Neuronal stem cell (in vitro differentiated cells): ENCODE measurements around the gene TEAD4.
A peak's percentile ranks its signal among the peaks of the same experiment; 100 is the strongest.

Source experiments
- DNase-seq: peaks from one replicate; pipeline ENCODE4 v3.0.0-alpha.2; 2013; ENCODE audit warnings: low spot score
- H2AFZ ChIP-seq: one replicate; pipeline ENCODE4 v1.6.1; 2013; ENCODE audit warnings: mild to moderate bottlenecking, low read length, inconsistent platforms
- H2AK5ac ChIP-seq: 2 replicates; pipeline ENCODE4 v1.6.1; 2013; ENCODE audit warnings: low read depth, mild to moderate bottlenecking, inconsistent platforms, low read length, moderate library complexity, mixed read lengths
- H2BK120ac ChIP-seq: 2 replicates; pipeline ENCODE4 v1.6.1; 2013; ENCODE audit warnings: low read depth, mild to moderate bottlenecking, inconsistent platforms, low read length, moderate library complexity, mixed read lengths
- H2BK12ac ChIP-seq: one replicate; pipeline ENCODE4 v1.6.1; 2013; ENCODE audit warnings: low read length, inconsistent platforms
- H2BK15ac ChIP-seq: 2 replicates; pipeline ENCODE4 v1.6.1; 2013; ENCODE audit warnings: mild to moderate bottlenecking, low read length, inconsistent platforms, mixed read lengths
- H2BK5ac ChIP-seq: one replicate; pipeline ENCODE4 v1.6.1; 2013; ENCODE audit warnings: inconsistent platforms, mild to moderate bottlenecking, low read length, moderate library complexity
- H3K14ac ChIP-seq: one replicate; pipeline ENCODE4 v1.6.1; 2013; ENCODE audit warnings: low read length, inconsistent platforms
- H3K18ac ChIP-seq: 2 replicates; pipeline ENCODE4 v1.6.1; 2013; ENCODE audit warnings: low read length, inconsistent platforms
- H3K23ac ChIP-seq: 2 replicates; pipeline ENCODE4 v1.6.1; 2013; ENCODE audit warnings: low read depth, mild to moderate bottlenecking, mixed read lengths, low read length, inconsistent platforms; ENCODE audit not compliant: poor library complexity
- H3K27ac ChIP-seq: replicated peaks from 3 replicates; pipeline ENCODE4 v1.5.1; 2013; ENCODE audit warnings: low read length, inconsistent platforms
- H3K27me3 ChIP-seq, 3 experiments: 2 replicates each; pipeline ENCODE4 v1.6.1; 2013; ENCODE audit warnings: low read length in 3 of 3, mild to moderate bottlenecking in 2 of 3, inconsistent platforms in 1 of 3, low read depth in 1 of 3, mixed read lengths in 1 of 3, moderate library complexity in 1 of 3; ENCODE audit not compliant: control insufficient read depth in 3 of 3, insufficient read depth in 3 of 3
- H3K36me3 ChIP-seq, 2 donors: replicated peaks in 1 of 2; 2 replicates each; pipeline ENCODE4 v1.6.1; 2013; ENCODE audit warnings: low read length in 2 of 2; ENCODE audit not compliant: control insufficient read depth in 2 of 2, insufficient read depth in 2 of 2
- H3K4ac ChIP-seq: 2 replicates; pipeline ENCODE4 v1.6.1; 2013; ENCODE audit warnings: inconsistent platforms, mild to moderate bottlenecking, low read length, moderate library complexity
- H3K4me1 ChIP-seq, 2 donors: 1 replicate in 1 of 2; 2 replicates in 1 of 2; pipeline ENCODE4 v1.6.1; 2013; ENCODE audit warnings: low read length in 2 of 2, low read depth in 1 of 2; ENCODE audit not compliant: control insufficient read depth in 2 of 2, insufficient read depth in 1 of 2
- H3K4me2 ChIP-seq: one replicate; pipeline ENCODE4 v1.6.1; 2013; ENCODE audit warnings: mild to moderate bottlenecking, low read length, inconsistent platforms; ENCODE audit not compliant: insufficient read depth, poor library complexity, severe bottlenecking
- H3K4me3 ChIP-seq, 2 donors: 2 replicates each; pipeline ENCODE4 v1.5.1; 2013; ENCODE audit warnings: low read length in 2 of 2, mild to moderate bottlenecking in 2 of 2, inconsistent platforms in 1 of 2, moderate library complexity in 1 of 2
- H3K79me1 ChIP-seq: one replicate; pipeline ENCODE4 v1.6.1; 2013; ENCODE audit warnings: low read depth, mild to moderate bottlenecking, inconsistent platforms, low read length, moderate library complexity
- H3K9ac ChIP-seq: one replicate; pipeline ENCODE4 v1.6.1; 2013; ENCODE audit warnings: mild to moderate bottlenecking, low read depth, low read length, inconsistent platforms; ENCODE audit not compliant: poor library complexity
- H3K9me3 ChIP-seq, 2 donors: replicated peaks in 1 of 2; 2 replicates each; pipeline versions ENCODE3 to v1.6.1; 2013; ENCODE audit warnings: low read length in 2 of 2, mild to moderate bottlenecking in 2 of 2, inconsistent platforms in 1 of 2, low read depth in 1 of 2, mixed read lengths in 1 of 2, moderate library complexity in 1 of 2; ENCODE audit not compliant: control insufficient read depth in 2 of 2, insufficient read depth in 1 of 2
- H4K8ac ChIP-seq: one replicate; pipeline ENCODE4 v1.6.1; 2013; ENCODE audit warnings: low read depth, mild to moderate bottlenecking, inconsistent platforms, low read length, moderate library complexity
- H4K91ac ChIP-seq: one replicate; pipeline ENCODE4 v1.6.1; 2013; ENCODE audit warnings: low read length, low read depth, mild to moderate bottlenecking, inconsistent platforms; ENCODE audit not compliant: poor library complexity
- WGBS, 2 donors: extraction: QIAGEN DNeasy Blood & Tissue Kit; methylation state at CpG; one replicate each; pipeline ENCODE4 v1.1.7; 2013; ENCODE audit warnings: missing lambda C conversion rate in 2 of 2, mixed read lengths in 1 of 2; ENCODE audit not compliant: insufficient read length in 2 of 2, insufficient replicate concordance in 1 of 2; ENCODE audit errors: extremely low coverage in 2 of 2; 5-methylcytosine and 5-hydroxymethylcytosine counted together

TEAD4 gene

DNA sequence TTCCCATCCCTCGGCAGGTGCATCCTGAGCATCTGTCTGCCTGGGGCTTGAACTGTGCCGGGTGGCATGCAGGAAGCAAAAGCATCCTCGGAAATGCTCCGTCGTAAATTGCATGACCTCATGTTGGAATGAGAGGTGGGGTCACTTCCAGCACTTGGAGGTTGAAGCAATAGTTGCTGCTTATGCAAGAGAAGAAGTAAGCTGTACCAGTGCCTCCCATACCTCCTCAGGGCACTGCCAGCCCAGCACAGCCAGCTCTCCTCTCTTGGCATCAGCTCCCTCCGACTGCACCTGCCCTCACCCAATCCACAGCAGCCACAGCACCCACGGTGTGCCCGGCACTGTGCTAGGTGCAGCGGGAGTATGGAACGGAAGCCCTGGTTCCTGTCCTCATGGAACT, 11.5 kb downstream of the TEAD4 start:
- Histone ChIP-seq H3K4me3 (peak overlapping the region in 1 of 2 donors; percentile 4), H3K14ac (no peak overlapping the region), H2BK12ac (no peak overlapping the region), H3K23ac (no peak overlapping the region), H3K27ac (no peak overlapping the region), H3K27me3 (no peaks in the 10 kb centered on the region), H2BK120ac (no peak overlapping the region), H2BK15ac (no peak overlapping the region), H3K9me3 (no peaks in the 10 kb centered on the region), H2AFZ (no peak overlapping the region), H3K4me1 (peaks cover 0 to 3% of the 10 kb centered on the region in 2 donors), H3K36me3 (peaks cover 5 to 20% of the 10 kb centered on the region in 2 donors), H3K4me2 (no peak overlapping the region), H2AK5ac (no peak overlapping the region), H3K79me1 (peaks cover 10% of the 10 kb centered on the region), H4K8ac (no peak overlapping the region), H2BK5ac (no peak overlapping the region), H3K4ac (no peak overlapping the region), H3K9ac (no peak overlapping the region), H3K18ac (no peak overlapping the region), H4K91ac (no peak overlapping the region)
- DNase-seq, result no peak
- no CpG with 5 or more reads among the region's 10 CpGs for WGBS, 2 donors

DNA sequence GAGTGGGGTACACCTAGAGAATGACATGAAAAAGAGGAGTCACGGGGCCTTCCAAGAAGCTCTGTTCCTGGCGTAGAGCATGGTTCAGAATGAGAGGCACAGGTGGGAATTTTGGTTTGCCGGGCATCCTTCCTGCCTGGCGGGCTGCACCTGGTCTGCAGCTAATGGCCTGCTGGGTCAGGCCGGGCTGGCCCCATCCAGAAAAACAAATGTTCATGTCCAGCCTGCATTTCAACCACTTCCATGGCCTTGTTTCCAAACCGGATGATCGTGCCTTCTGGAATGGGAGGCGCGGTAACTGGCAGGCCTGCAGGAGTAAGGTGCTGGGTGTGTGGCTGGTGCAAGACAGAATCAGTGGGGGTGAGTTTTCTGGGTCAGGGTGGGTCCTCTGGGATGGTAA, 14.4 kb downstream of the TEAD4 start:
- H3K4me1 ChIP-seq, result peaks cover 0 to 8% of the 10 kb centered on the region in 2 donors
- no peak overlapping the region for H3K4ac ChIP-seq
- H2AK5ac ChIP-seq, result no peak overlapping the region
- peaks cover 5 to 16% of the 10 kb centered on the region in 2 donors for H3K36me3 ChIP-seq
- no peak overlapping the region for H2AFZ ChIP-seq
- no peak overlapping the region for H2BK12ac ChIP-seq
- H2BK5ac ChIP-seq, result no peak overlapping the region
- H3K4me3 ChIP-seq, result no peak overlapping the region
- H4K8ac ChIP-seq, result no peak overlapping the region
- no peak overlapping the region for H2BK120ac ChIP-seq
- H3K27ac ChIP-seq, result no peak overlapping the region
- H4K91ac ChIP-seq, result peak overlapping the region; percentile 59
- no peak overlapping the region for H3K4me2 ChIP-seq
- H3K27me3 ChIP-seq, result no peaks in the 10 kb centered on the region
- H3K23ac ChIP-seq, result no peak overlapping the region
- H3K79me1 ChIP-seq, result peaks cover 8% of the 10 kb centered on the region
- H3K9ac ChIP-seq, result no peak overlapping the region
- no peaks in the 10 kb centered on the region for H3K9me3 ChIP-seq
- H3K14ac ChIP-seq, result no peak overlapping the region
- no peak overlapping the region for H3K18ac ChIP-seq
- WGBS, 2 donors, result no CpG with 5 or more reads among the region's 9 CpGs
- no peak overlapping the region for H2BK15ac ChIP-seq
- no peak for DNase-seq

DNA sequence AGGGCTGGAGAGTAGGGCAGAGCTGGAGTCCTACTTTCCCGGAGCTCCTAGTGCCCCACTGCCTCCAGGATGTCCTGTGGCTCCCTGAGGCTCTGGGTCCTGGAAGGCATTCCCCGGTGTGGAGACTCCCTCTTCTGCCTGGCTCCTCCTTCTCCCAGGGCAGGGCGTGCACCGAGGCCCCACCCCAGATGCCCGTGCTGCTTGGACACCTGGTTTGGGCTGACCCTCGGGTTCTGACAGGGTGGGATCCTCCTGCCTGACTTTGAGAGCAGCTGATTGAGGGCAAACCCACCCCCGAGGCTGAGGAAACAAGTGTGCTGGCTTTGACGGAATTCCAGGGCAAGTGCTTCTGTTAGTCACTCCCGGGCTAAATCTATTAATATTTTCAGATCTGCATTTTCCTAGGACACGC, 15.4 kb downstream of the TEAD4 start:
- H2BK120ac ChIP-seq, result peak overlapping the region; percentile 64
- peak overlapping the region; percentile 37 for H3K9ac ChIP-seq
- no peaks in the 10 kb centered on the region for H3K27me3 ChIP-seq
- H3K14ac ChIP-seq, result peak overlapping the region; percentile 64
- no peak overlapping the region for H4K8ac ChIP-seq
- H3K4me2 ChIP-seq, result no peak overlapping the region
- no peak overlapping the region for H3K27ac ChIP-seq
- no peak overlapping the region for H2BK5ac ChIP-seq
- H4K91ac ChIP-seq, result no peak overlapping the region
- WGBS, 2 donors, result no CpG with 5 or more reads among the region's 10 CpGs
- H2AK5ac ChIP-seq, result peak overlapping the region; percentile 45
- peak overlapping the region; percentile 85 for H3K18ac ChIP-seq
- H2BK12ac ChIP-seq, result no peak overlapping the region
- H2BK15ac ChIP-seq, result no peak overlapping the region
- H3K4me3 ChIP-seq, result no peak overlapping the region
- H3K23ac ChIP-seq, result no peak overlapping the region
- no peaks in the 10 kb centered on the region for H3K9me3 ChIP-seq
- peaks cover 5 to 6% of the 10 kb centered on the region in 2 donors for H3K36me3 ChIP-seq
- H3K79me1 ChIP-seq, result peaks cover 8% of the 10 kb centered on the region
- DNase-seq, result no peak
- no peak overlapping the region for H3K4ac ChIP-seq
- H2AFZ ChIP-seq, result no peak overlapping the region
- H3K4me1 ChIP-seq, result peaks cover 0 to 8% of the 10 kb centered on the region in 2 donors

DNA sequence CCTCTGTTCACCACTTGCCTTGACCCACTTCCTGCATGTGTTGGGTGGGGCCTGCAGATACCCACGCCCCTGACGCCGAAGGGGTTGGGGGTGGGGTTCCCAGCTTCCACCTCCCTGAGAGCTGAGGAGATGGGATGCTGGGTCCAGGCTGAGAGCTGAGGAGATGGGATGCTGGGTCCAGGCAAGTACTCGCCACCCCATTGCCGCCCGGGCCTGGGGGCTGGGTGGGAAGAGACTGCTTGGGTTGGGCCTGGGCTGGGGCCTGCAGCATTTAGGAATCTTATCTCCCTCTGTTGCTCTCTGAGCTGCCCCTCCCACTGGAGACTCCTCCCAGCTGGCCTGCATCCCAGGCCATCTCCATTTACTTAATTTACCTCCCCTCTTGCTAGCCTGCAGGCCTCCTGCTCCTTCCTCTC, 17.4 kb downstream of the TEAD4 start:
- Histone ChIP-seq H3K23ac (no peak overlapping the region), H4K8ac (no peak overlapping the region), H2BK5ac (no peak overlapping the region), H3K79me1 (peaks cover 5% of the 10 kb centered on the region), H2AK5ac (no peak overlapping the region), H2BK120ac (no peak overlapping the region), H3K14ac (peak overlapping the region; percentile 5), H3K4me2 (no peak overlapping the region), H2BK12ac (no peak overlapping the region), H2AFZ (no peak overlapping the region), H3K4me3 (no peak overlapping the region), H3K18ac (peak overlapping the region; percentile 75), H2BK15ac (no peak overlapping the region), H3K36me3 (peaks cover 0 to 3% of the 10 kb centered on the region in 2 donors), H3K4me1 (peaks cover 0 to 8% of the 10 kb centered on the region in 2 donors), H3K4ac (no peak overlapping the region), H3K27me3 (no peaks in the 10 kb centered on the region), H4K91ac (no peak overlapping the region), H3K9me3 (no peaks in the 10 kb centered on the region), H3K9ac (no peak overlapping the region), H3K27ac (no peak overlapping the region)
- no CpG with 5 or more reads among the region's 6 CpGs for WGBS, 2 donors
- no peak for DNase-seq
